K562 (cell line): ENCODE data around the gene TRAPPC2B. TPM values are rescaled to one million over a fixed set of nuclear protein-coding genes. Genes with fewer than 3 reads are reported as not detected.

Experiments
- CAMTA2 ChIP-seq: fragments of 250-450 bp; sonication (Bioruptor Pico); conservative IDR thresholded peaks from 2 replicates; pipeline ENCODE4 v1.5.1; 2022
- CREM ChIP-seq: IDR thresholded peaks from 2 replicates; pipeline ENCODE4 v1.6.1; 2014; ENCODE audit warnings: antibody characterized with exemption, low read depth
- ELF2 ChIP-seq: fragments of 250-450 bp; sonication (Bioruptor Pico); IDR thresholded peaks from 2 replicates; pipeline ENCODE4 v1.5.0; 2021; ENCODE audit warnings: mild to moderate bottlenecking
- EP400 ChIP-seq: fragments of 450-650 bp; IDR thresholded peaks from 2 replicates; pipeline ENCODE4 v1.6.1; 2017; ENCODE audit warnings: antibody characterized with exemption, mild to moderate bottlenecking, moderate library complexity
- EWSR1 ChIP-seq: fragments of 450-650 bp; IDR thresholded peaks from 2 replicates; pipeline ENCODE4 v1.6.1; 2018; ENCODE audit warnings: borderline replicate concordance, mild to moderate bottlenecking, low read depth, moderate library complexity; ENCODE audit not compliant: partially characterized antibody
- GATAD2A ChIP-seq: fragments of 450-650 bp; IDR thresholded peaks from 2 replicates; pipeline ENCODE4 v1.6.1; 2017
- GTF2E2 ChIP-seq: fragments of 200-800 bp; sonication (Bioruptor generic); IDR thresholded peaks from 2 replicates; pipeline ENCODE4 v1.6.1; 2016; ENCODE audit warnings: missing genetic modification characterization, missing compliant biosample characterization
- HMGN3 ChIP-seq: IDR thresholded peaks from 2 replicates; pipeline ENCODE4 v1.6.1; 2011; ENCODE audit warnings: borderline replicate concordance, low read depth, mild to moderate bottlenecking, mixed read lengths, low read length; ENCODE audit not compliant: insufficient read length; ENCODE audit errors: extremely low read depth
- KDM5B ChIP-seq: fragments of 200-600 bp; sonication (generic); IDR thresholded peaks from 2 replicates; pipeline ENCODE4 v1.6.1; 2012; ENCODE audit warnings: low read depth, mild to moderate bottlenecking, moderate library complexity, low read length, control low read depth, inconsistent platforms; ENCODE audit not compliant: insufficient replicate concordance
- LEF1 ChIP-seq: fragments of 450-650 bp; IDR thresholded peaks from 2 replicates; pipeline ENCODE4 v1.6.1; 2016; ENCODE audit warnings: mild to moderate bottlenecking
- MBD2 ChIP-seq: sonication (generic); IDR thresholded peaks from 2 replicates; pipeline ENCODE4 v1.6.1; 2016; ENCODE audit warnings: low read depth, borderline replicate concordance
- NR2F6 ChIP-seq: fragments of 450-650 bp; formaldehyde crosslinking; IDR thresholded peaks from 2 replicates; pipeline ENCODE4 v1.4.0; 2020; ENCODE audit warnings: mild to moderate bottlenecking
- RBM25 ChIP-seq: fragments of 200-400 bp; formaldehyde crosslinking; IDR thresholded peaks from 2 replicates; pipeline ENCODE4 v1.6.1; 2018; ENCODE audit warnings: low read length, low read depth, moderate library complexity; ENCODE audit not compliant: severe bottlenecking
- SMAD1 ChIP-seq: fragments of 150-350 bp; IDR thresholded peaks from 2 replicates; pipeline ENCODE4 v1.6.1; 2014; ENCODE audit warnings: low read length, low read depth; ENCODE audit not compliant: partially characterized antibody
- SUPT5H ChIP-seq: fragments of 450-650 bp; IDR thresholded peaks from 2 replicates; pipeline ENCODE4 v1.6.1; 2016
- ZBTB12 ChIP-seq: fragments of 250-450 bp; sonication (Bioruptor Pico); IDR thresholded peaks from 2 replicates; pipeline ENCODE4 v1.4.0; 2020
- ZEB2 ChIP-seq: fragments of 450-650 bp; IDR thresholded peaks from 2 replicates; pipeline ENCODE4 v1.6.1; 2016
- ZKSCAN8 ChIP-seq: fragments of 200-800 bp; sonication (Bioruptor generic); IDR thresholded peaks from 2 replicates; pipeline ENCODE4 v1.6.1; 2016; ENCODE audit warnings: missing genetic modification characterization, missing compliant biosample characterization
- ZNF280A ChIP-seq: fragments of 450-650 bp; IDR thresholded peaks from 2 replicates; pipeline ENCODE4 v1.6.1; 2018; ENCODE audit warnings: mild to moderate bottlenecking, low read depth; ENCODE audit not compliant: partially characterized antibody
- ZNF354B ChIP-seq: fragments of 250-450 bp; sonication (Bioruptor Pico); IDR thresholded peaks from 2 replicates; pipeline ENCODE4 v1.4.0; 2020
- ZNF384 ChIP-seq: IDR thresholded peaks from 2 replicates; pipeline ENCODE4 v1.6.1; 2012; ENCODE audit warnings: low read depth, low read length, improper control_type of control experiment
- ZNF696 ChIP-seq: fragments of 250-450 bp; sonication (Bioruptor Pico); conservative IDR thresholded peaks from 2 replicates; pipeline ENCODE4 v1.4.0; 2020; ENCODE audit warnings: mild to moderate bottlenecking, moderate library complexity
- ZNF778 ChIP-seq: fragments of 450-650 bp; formaldehyde crosslinking; IDR thresholded peaks from 2 replicates; pipeline ENCODE4 v1.4.0; 2020; ENCODE audit warnings: mild to moderate bottlenecking, moderate library complexity
- ZNF785 ChIP-seq: fragments of 250-450 bp; sonication (Bioruptor Pico); IDR thresholded peaks from 2 replicates; pipeline ENCODE4 v1.4.0; 2020; ENCODE audit warnings: mild to moderate bottlenecking
- ZSCAN29 ChIP-seq: fragments of 450-650 bp; IDR thresholded peaks from 2 replicates; pipeline ENCODE4 v1.6.1; 2017
- polyA plus RNA-seq, 8 experiments: library from polyadenylated mRNA; depleted of rRNA in 4 of 8; stranded (reverse) in 5 of 8; unstranded in 3 of 8; fragments of >200 nt; fragmentation: Nextera tagmentation in 2 of 8; fragmentation: Illumina TruSeq in 1 of 8; extraction: Ambion mirVana in 2 of 8; extraction: Trizol in 1 of 8; gene quantifications; 2 replicates each; pipeline versions ENCODE4 v1.2.1 to v1.2.3, GENCODE V29; 2011 to 2014; ENCODE audit warnings: inconsistent platforms in 1 of 8, missing spikeins in 1 of 8
- total RNA-seq, 7 experiments: library from RNA; depleted of rRNA in 6 of 7; stranded (reverse); fragments of >200 nt in 6 of 7; fragmentation: Illumina TruSeq in 2 of 7; extraction: Trizol in 2 of 7; gene quantifications; 2 replicates each; pipeline versions ENCODE4 v1.2.1 to v1.2.3, GENCODE V29; 2011 to 2021; ENCODE audit warnings: low replicate concordance in 1 of 7
- TF ChIP-seq, protein P1 (sequence below): IDR thresholded peaks from 2 replicates; pipeline ENCODE4 v1.6.1; 2012; ENCODE audit warnings: low read depth, low read length, improper control_type of control experiment, borderline replicate concordance

The TRAPPC2B gene
- total and polyA plus RNA-seq, 9 of the 15 experiments (the other 6 are each of a cell fraction or from before 2014, with no cell fraction given) = 2.2 to 20.4 (median 4.6) TPM

DNA sequence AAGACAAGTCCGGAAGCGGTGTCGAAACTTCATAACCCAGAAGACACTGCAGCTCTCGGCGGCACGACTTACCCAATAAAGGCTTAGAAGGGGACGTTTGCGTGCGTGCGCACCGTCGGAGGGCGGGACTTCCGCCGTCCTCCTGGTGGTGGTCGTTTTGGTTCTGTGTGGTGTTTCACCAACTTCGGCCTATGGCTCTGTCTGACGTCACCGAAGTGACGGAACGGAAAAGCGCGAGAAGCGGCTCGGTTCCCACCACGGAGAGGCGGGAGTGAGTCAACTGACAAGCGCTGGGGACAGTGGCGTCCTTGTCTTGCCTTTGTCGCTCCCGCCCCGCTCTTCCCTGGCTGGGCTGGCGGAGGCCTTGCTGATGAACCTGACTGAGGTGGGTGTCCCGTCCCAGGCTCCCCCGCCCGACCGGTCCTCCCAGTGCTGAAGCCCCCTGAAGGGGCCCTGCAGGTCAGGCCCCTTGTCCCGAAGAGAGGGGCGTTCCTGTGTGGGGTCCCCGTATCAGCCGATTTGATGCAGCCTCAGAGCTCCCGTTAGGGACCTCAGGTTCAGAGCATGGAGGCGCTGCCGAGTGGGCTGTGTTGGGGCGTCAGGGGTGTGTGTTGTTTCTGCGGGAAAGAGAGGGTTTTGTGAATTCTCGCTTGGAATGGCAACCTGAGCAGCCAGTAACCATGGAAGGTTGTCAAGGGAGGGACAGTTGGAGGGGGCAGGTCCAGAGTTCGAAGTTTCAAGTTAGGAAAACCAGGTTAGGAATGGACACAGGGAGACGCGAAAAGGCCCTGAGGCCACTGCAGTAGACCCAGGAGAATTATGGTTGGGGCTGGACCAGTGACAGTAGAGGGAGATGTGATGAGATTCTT lies 26.6 kb downstream of the TRAPPC2B start, which contains the start of gene ZNF548 (continued):
- TF ChIP-seq EP400 = peak; percentile 45
- peak; percentile 73; the same call in 1 of the 2 replicates for TF ChIP-seq MBD2
- TF ChIP-seq GTF2E2 (tag) = no peak
- TF ChIP-seq ZNF384 = no peak
- no peak for TF ChIP-seq GATAD2A
- peak; percentile 43; the same call in 1 of the 2 replicates for TF ChIP-seq SUPT5H
- no peak for TF ChIP-seq LEF1
- no peak for TF ChIP-seq EWSR1
- peak; percentile 98 for TF ChIP-seq CREM
- no peak for TF ChIP-seq ZKSCAN8 (CRISPR knock-in tag)
- TF ChIP-seq ZNF354B (CRISPR knock-in tag) = no peak
- no peak for TF ChIP-seq NR2F6 (CRISPR knock-in tag)
- no peak for TF ChIP-seq ZSCAN29
- no peak for TF ChIP-seq ZEB2
- no peak for TF ChIP-seq CAMTA2
- TF ChIP-seq ZNF280A = no peak
- no peak for TF ChIP-seq SMAD1
- no peak for TF ChIP-seq ELF2 (CRISPR knock-in tag)
- peak; percentile 84 for TF ChIP-seq ZBTB12 (CRISPR knock-in tag)
- peak; percentile 14 for TF ChIP-seq RBM25
- TF ChIP-seq, protein P1, sequence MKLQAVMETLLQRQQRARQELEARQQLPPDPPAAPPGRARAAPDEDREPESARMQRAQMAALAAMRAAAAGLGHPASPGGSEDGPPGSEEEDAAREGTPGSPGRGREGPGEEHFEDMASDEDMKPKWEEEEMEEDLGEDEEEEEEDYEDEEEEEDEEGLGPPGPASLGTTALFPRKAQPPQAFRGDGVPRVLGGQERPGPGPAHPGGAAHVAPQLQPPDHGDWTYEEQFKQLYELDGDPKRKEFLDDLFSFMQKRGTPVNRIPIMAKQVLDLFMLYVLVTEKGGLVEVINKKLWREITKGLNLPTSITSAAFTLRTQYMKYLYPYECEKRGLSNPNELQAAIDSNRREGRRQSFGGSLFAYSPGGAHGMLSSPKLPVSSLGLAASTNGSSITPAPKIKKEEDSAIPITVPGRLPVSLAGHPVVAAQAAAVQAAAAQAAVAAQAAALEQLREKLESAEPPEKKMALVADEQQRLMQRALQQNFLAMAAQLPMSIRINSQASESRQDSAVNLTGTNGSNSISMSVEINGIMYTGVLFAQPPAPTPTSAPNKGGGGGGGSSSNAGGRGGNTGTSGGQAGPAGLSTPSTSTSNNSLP = no peak
- no peak for TF ChIP-seq ZNF696 (CRISPR knock-in tag)
- no peak for TF ChIP-seq ZNF778 (CRISPR knock-in tag)
- TF ChIP-seq KDM5B = peak; percentile 59
- no peak for TF ChIP-seq HMGN3
- TF ChIP-seq ZNF785 (CRISPR knock-in tag) = no peak
